ENCODE measurements around the gene KRTAP10-11. TPM values are rescaled to one million over a fixed set of nuclear protein-coding genes. Genes with fewer than 3 reads are reported as not detected.

Gene KRTAP10-11
- total and polyA plus RNA-seq, 2 experiments from 2014 or later: not detected

DNA sequence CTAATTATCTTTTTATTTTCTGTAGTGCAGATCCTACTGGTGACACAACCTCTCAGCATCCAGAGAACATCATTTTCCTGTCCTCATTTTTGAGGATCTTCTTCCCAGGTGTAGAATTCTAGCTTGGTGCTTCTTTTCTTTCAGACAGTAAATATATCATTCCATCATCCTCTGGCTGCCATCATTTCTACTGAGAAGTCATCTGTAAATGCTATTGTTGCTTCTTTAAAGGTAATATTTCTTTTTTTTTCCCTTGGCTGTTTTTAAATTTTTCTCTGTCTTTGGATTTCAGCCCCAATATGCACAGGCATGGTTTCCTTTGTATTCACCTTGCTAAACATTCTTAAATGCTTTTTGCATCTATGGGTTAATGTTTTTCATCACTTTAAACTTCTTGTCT lies 22.6 kb upstream of the KRTAP10-11 start:
- H3K27ac Mint-ChIP-seq: no peak overlapping the region
- Histone ChIP-seq H3K27ac (ENCODE audit: low read depth) (no peak overlapping the region), H3K4me1 (ENCODE audit: insufficient read depth) (no peaks in the 10 kb centered on the region), H4K20me1 (replicated peaks; ENCODE audit: insufficient read depth) (no peaks in the 10 kb centered on the region), H3K9me2 (ENCODE audit: insufficient read depth) (no peaks in the 10 kb centered on the region), H2AFZ (no peak overlapping the region), H3K4me2 (no peak overlapping the region), H3F3A (replicated peaks; ENCODE audit: low read depth) (no peaks in the 10 kb centered on the region), H3K4me3 (no peak overlapping the region), H3K36me3 (ENCODE audit: insufficient read depth) (no peaks in the 10 kb centered on the region; the same call in 1 of the 2 replicates), H3K27me3 (ENCODE audit: insufficient read depth) (no peaks in the 10 kb centered on the region), H3K79me2 (replicated peaks; ENCODE audit: insufficient read depth) (no peaks in the 10 kb centered on the region)
- H3K4me1 Mint-ChIP-seq: peaks cover 3% of the 10 kb centered on the region; the same call in 1 of the 3 replicates
- peaks cover 8% of the 10 kb centered on the region for H3K27me3 Mint-ChIP-seq (ENCODE audit: insufficient read depth, low read depth, poor library complexity)
- ATAC-seq: no peak
- TF ChIP-seq ZNF114 (CRISPR knock-in tag; IDR thresholded peaks at IDR 0.05): no peak
- TF ChIP-seq, protein P1, sequence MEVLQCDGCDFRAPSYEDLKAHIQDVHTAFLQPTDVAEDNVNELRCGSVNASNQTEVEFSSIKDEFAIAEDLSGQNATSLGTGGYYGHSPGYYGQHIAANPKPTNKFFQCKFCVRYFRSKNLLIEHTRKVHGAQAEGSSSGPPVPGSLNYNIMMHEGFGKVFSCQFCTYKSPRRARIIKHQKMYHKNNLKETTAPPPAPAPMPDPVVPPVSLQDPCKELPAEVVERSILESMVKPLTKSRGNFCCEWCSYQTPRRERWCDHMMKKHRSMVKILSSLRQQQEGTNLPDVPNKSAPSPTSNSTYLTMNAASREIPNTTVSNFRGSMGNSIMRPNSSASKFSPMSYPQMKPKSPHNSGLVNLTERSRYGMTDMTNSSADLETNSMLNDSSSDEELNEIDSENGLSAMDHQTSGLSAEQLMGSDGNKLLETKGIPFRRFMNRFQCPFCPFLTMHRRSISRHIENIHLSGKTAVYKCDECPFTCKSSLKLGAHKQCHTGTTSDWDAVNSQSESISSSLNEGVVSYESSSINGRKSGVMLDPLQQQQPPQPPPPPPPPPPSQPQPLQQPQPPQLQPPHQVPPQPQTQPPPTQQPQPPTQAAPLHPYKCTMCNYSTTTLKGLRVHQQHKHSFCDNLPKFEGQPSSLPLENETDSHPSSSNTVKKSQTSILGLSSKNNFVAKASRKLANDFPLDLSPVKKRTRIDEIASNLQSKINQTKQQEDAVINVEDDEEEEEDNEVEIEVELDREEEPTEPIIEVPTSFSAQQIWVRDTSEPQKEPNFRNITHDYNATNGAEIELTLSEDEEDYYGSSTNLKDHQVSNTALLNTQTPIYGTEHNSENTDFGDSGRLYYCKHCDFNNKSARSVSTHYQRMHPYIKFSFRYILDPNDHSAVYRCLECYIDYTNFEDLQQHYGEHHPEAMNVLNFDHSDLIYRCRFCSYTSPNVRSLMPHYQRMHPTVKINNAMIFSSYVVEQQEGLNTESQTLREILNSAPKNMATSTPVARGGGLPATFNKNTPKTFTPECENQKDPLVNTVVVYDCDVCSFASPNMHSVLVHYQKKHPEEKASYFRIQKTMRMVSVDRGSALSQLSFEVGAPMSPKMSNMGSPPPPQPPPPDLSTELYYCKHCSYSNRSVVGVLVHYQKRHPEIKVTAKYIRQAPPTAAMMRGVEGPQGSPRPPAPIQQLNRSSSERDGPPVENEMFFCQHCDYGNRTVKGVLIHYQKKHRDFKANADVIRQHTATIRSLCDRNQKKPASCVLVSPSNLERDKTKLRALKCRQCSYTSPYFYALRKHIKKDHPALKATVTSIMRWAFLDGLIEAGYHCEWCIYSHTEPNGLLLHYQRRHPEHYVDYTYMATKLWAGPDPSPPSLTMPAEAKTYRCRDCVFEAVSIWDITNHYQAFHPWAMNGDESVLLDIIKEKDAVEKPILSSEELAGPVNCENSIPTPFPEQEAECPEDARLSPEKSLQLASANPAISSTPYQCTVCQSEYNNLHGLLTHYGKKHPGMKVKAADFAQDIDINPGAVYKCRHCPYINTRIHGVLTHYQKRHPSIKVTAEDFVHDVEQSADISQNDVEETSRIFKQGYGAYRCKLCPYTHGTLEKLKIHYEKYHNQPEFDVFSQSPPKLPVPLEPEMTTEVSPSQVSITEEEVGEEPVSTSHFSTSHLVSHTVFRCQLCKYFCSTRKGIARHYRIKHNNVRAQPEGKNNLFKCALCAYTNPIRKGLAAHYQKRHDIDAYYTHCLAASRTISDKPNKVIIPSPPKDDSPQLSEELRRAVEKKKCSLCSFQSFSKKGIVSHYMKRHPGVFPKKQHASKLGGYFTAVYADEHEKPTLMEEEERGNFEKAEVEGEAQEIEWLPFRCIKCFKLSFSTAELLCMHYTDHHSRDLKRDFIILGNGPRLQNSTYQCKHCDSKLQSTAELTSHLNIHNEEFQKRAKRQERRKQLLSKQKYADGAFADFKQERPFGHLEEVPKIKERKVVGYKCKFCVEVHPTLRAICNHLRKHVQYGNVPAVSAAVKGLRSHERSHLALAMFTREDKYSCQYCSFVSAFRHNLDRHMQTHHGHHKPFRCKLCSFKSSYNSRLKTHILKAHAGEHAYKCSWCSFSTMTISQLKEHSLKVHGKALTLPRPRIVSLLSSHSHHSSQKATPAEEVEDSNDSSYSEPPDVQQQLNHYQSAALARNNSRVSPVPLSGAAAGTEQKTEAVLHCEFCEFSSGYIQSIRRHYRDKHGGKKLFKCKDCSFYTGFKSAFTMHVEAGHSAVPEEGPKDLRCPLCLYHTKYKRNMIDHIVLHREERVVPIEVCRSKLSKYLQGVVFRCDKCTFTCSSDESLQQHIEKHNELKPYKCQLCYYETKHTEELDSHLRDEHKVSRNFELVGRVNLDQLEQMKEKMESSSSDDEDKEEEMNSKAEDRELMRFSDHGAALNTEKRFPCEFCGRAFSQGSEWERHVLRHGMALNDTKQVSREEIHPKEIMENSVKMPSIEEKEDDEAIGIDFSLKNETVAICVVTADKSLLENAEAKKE (CRISPR knock-in tag; IDR thresholded peaks at IDR 0.05): no peak
- TF ChIP-seq POLR2AphosphoS5 (IDR thresholded peaks at IDR 0.05; ENCODE audit: low read depth): no peak
- TF ChIP-seq STAT1 (IDR thresholded peaks at IDR 0.05; ENCODE audit: unreplicated experiment): no peak
- no peak for TF ChIP-seq ZNF331 (CRISPR knock-in tag; IDR thresholded peaks at IDR 0.05; ENCODE audit: low read depth)
- H3K36me3 Mint-ChIP-seq (ENCODE audit: low read depth): peaks cover 32% of the 10 kb centered on the region
- H3K4me3 Mint-ChIP-seq: no peak overlapping the region
- no peak for DNase-seq (ENCODE audit: low spot score)
- H3K9me3 Mint-ChIP-seq: peaks cover 54% of the 10 kb centered on the region

DNA sequence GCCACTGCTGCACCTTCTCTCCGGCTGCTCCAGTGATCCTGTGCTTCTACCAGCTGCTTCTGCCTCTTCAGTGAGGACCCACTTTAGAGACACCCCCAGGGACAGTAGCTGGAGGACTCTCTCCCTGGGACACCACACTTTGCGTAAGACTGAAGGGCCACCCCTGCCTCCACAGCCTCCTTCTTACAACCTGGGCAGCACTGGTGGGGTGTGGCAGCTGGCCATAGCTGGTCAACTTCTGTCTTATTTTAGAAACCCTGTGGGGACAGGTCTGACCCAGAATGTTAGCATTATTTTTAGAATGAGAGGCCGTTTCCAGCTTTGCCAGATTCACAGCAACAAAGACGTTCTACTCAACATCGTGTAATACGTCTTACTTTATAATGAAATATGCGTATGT lies 20.5 kb upstream of the KRTAP10-11 start:
- Mint-ChIP-seq H3K4me1 (no peaks in the 10 kb centered on the region), H3K36me3 (ENCODE audit: low read depth) (peaks cover 18% of the 10 kb centered on the region), H3K27me3 (ENCODE audit: insufficient read depth, low read depth, poor library complexity) (peaks cover 7% of the 10 kb centered on the region)
- no peak for TF ChIP-seq EZH2 (IDR thresholded peaks at IDR 0.05; ENCODE audit: low read depth, unreplicated experiment)
- TF ChIP-seq, protein P2, sequence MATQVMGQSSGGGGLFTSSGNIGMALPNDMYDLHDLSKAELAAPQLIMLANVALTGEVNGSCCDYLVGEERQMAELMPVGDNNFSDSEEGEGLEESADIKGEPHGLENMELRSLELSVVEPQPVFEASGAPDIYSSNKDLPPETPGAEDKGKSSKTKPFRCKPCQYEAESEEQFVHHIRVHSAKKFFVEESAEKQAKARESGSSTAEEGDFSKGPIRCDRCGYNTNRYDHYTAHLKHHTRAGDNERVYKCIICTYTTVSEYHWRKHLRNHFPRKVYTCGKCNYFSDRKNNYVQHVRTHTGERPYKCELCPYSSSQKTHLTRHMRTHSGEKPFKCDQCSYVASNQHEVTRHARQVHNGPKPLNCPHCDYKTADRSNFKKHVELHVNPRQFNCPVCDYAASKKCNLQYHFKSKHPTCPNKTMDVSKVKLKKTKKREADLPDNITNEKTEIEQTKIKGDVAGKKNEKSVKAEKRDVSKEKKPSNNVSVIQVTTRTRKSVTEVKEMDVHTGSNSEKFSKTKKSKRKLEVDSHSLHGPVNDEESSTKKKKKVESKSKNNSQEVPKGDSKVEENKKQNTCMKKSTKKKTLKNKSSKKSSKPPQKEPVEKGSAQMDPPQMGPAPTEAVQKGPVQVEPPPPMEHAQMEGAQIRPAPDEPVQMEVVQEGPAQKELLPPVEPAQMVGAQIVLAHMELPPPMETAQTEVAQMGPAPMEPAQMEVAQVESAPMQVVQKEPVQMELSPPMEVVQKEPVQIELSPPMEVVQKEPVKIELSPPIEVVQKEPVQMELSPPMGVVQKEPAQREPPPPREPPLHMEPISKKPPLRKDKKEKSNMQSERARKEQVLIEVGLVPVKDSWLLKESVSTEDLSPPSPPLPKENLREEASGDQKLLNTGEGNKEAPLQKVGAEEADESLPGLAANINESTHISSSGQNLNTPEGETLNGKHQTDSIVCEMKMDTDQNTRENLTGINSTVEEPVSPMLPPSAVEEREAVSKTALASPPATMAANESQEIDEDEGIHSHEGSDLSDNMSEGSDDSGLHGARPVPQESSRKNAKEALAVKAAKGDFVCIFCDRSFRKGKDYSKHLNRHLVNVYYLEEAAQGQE (IDR thresholded peaks at IDR 0.05; ENCODE audit: unreplicated experiment): no peak
- no peak for TF ChIP-seq NANOG (IDR thresholded peaks at IDR 0.05; ENCODE audit: borderline replicate concordance)
- TF ChIP-seq ZNF331 (CRISPR knock-in tag; IDR thresholded peaks at IDR 0.05; ENCODE audit: low read depth): no peak
- TF ChIP-seq JUNB (IDR thresholded peaks at IDR 0.05; ENCODE audit: unreplicated experiment): no peak
- TF ChIP-seq, protein P3, sequence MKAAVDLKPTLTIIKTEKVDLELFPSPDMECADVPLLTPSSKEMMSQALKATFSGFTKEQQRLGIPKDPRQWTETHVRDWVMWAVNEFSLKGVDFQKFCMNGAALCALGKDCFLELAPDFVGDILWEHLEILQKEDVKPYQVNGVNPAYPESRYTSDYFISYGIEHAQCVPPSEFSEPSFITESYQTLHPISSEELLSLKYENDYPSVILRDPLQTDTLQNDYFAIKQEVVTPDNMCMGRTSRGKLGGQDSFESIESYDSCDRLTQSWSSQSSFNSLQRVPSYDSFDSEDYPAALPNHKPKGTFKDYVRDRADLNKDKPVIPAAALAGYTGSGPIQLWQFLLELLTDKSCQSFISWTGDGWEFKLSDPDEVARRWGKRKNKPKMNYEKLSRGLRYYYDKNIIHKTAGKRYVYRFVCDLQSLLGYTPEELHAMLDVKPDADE (IDR thresholded peaks at IDR 0.05): no peak
- no peak for TF ChIP-seq ZNF114 (CRISPR knock-in tag; IDR thresholded peaks at IDR 0.05)

More for the DNA sequence above, 20.5 kb upstream of the KRTAP10-11 start:
- Histone ChIP-seq H3K79me2 (replicated peaks; ENCODE audit: insufficient read depth) (no peaks in the 10 kb centered on the region), H2AFZ (no peak overlapping the region), H3K27ac (ENCODE audit: low read depth) (no peak overlapping the region), H3K4me1 (ENCODE audit: insufficient read depth) (no peaks in the 10 kb centered on the region), H3K9me2 (ENCODE audit: insufficient read depth) (no peaks in the 10 kb centered on the region), H3F3A (replicated peaks; ENCODE audit: low read depth) (no peaks in the 10 kb centered on the region), H3K4me2 (no peak overlapping the region), H4K20me1 (replicated peaks; ENCODE audit: insufficient read depth) (no peaks in the 10 kb centered on the region), H3K36me3 (ENCODE audit: insufficient read depth) (no peaks in the 10 kb centered on the region; the same call in 1 of the 2 replicates), H3K4me3 (no peak overlapping the region), H3K27me3 (ENCODE audit: insufficient read depth) (no peaks in the 10 kb centered on the region)
- no peak overlapping the region for H3K27ac Mint-ChIP-seq
- peaks cover 37% of the 10 kb centered on the region for H3K9me3 Mint-ChIP-seq
- DNase-seq (ENCODE audit: low spot score): no peak
- no peak overlapping the region for H3K4me3 Mint-ChIP-seq
- ATAC-seq: no peak

Measured in GM23338 (cell line).